ENCODE measurements around the gene PPP4C.
"Not testable (repeated sequence)": the region's sequence is repeated elsewhere in the genome, so short reads cannot be mapped to it uniquely, and the experiment has no call there.

- not testable (repeated sequence) for TF ChIP-seq POLR2A, POLR2AphosphoS5, CTCF (IDR thresholded peaks at IDR 0.05)
Measured at GRCh38 chr16:30125690-30126089, 49.9 kb downstream of the PPP4C start.
